Hepatocyte (in vitro differentiated cells): ENCODE data around the gene FAM240A.

Experiments
- EZH2 ChIP-seq: fragments of 200-600 bp; sonication (generic); IDR thresholded peaks from 2 replicates; pipeline ENCODE4 v1.6.1; 2016; ENCODE audit warnings: antibody characterized with exemption, mild to moderate bottlenecking, borderline replicate concordance
- TF ChIP-seq, protein P1 (sequence below): fragments of 200-600 bp; sonication (generic); IDR thresholded peaks from 2 replicates; pipeline ENCODE4 v1.5.1; 2016; ENCODE audit warnings: antibody characterized with exemption, mild to moderate bottlenecking; ENCODE audit not compliant: poor library complexity

GRCh38 chr3:46609944-46610722 lies 2.2 kb upstream of the FAM240A start:
- TF ChIP-seq, protein P1, sequence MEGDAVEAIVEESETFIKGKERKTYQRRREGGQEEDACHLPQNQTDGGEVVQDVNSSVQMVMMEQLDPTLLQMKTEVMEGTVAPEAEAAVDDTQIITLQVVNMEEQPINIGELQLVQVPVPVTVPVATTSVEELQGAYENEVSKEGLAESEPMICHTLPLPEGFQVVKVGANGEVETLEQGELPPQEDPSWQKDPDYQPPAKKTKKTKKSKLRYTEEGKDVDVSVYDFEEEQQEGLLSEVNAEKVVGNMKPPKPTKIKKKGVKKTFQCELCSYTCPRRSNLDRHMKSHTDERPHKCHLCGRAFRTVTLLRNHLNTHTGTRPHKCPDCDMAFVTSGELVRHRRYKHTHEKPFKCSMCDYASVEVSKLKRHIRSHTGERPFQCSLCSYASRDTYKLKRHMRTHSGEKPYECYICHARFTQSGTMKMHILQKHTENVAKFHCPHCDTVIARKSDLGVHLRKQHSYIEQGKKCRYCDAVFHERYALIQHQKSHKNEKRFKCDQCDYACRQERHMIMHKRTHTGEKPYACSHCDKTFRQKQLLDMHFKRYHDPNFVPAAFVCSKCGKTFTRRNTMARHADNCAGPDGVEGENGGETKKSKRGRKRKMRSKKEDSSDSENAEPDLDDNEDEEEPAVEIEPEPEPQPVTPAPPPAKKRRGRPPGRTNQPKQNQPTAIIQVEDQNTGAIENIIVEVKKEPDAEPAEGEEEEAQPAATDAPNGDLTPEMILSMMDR: no peak
- TF ChIP-seq EZH2: no peak
